Smooth muscle cell (in vitro differentiated cells): ENCODE measurements around the gene TAF4. TPM values are rescaled to one million over a fixed set of nuclear protein-coding genes. Genes with fewer than 3 reads are reported as not detected.

Experiments
- DNase-seq: peaks from one replicate; lab custom pipeline; 2025; ENCODE audit not compliant: unreplicated experiment; lab: John Stamatoyannopoulos, UW
- H2AFZ ChIP-seq: fragments of 200-600 bp; sonication (generic); 2 replicates; pipeline ENCODE4 v1.6.0; 2016; ENCODE audit warnings: antibody characterized with exemption, low read depth, mild to moderate bottlenecking
- H3F3A ChIP-seq: fragments of 200-600 bp; sonication (generic); 2 replicates; pipeline ENCODE4 v1.6.0; 2017; ENCODE audit warnings: antibody characterized with exemption, low read depth
- H3K27ac ChIP-seq: fragments of 200-600 bp; sonication (generic); 2 replicates; pipeline ENCODE4 v1.5.1; 2016; ENCODE audit warnings: low read depth, mild to moderate bottlenecking
- H3K27me3 ChIP-seq: fragments of 200-600 bp; sonication (generic); 2 replicates; pipeline ENCODE4 v1.6.1; 2016; ENCODE audit warnings: low read depth, mild to moderate bottlenecking
- H3K36me3 ChIP-seq: fragments of 200-600 bp; sonication (generic); 2 replicates; pipeline ENCODE4 v1.5.1; 2016; ENCODE audit warnings: low read depth
- H3K4me1 ChIP-seq: fragments of 200-600 bp; sonication (generic); 2 replicates; pipeline ENCODE4 v1.5.1; 2016; ENCODE audit warnings: low read depth
- H3K4me2 ChIP-seq: fragments of 200-600 bp; sonication (generic); 2 replicates; pipeline ENCODE4 v1.6.0; 2016; ENCODE audit warnings: mild to moderate bottlenecking
- H3K4me3 ChIP-seq: fragments of 200-600 bp; sonication (generic); 2 replicates; pipeline ENCODE4 v1.5.1; 2016; ENCODE audit warnings: mild to moderate bottlenecking
- H3K79me2 ChIP-seq: fragments of 200-600 bp; sonication (generic); 2 replicates; pipeline ENCODE4 v1.6.0; 2016; ENCODE audit warnings: low read depth, mild to moderate bottlenecking
- H3K9ac ChIP-seq: fragments of 200-600 bp; sonication (generic); 2 replicates; pipeline ENCODE4 v1.6.0; 2016; ENCODE audit warnings: low read depth
- H3K9me3 ChIP-seq: fragments of 200-600 bp; sonication (generic); replicated peaks from 2 replicates; pipeline ENCODE4 v1.5.1; 2016; ENCODE audit warnings: low read depth
- H4K20me1 ChIP-seq: fragments of 200-600 bp; sonication (generic); 2 replicates; pipeline ENCODE4 v1.6.0; 2016; ENCODE audit warnings: low read depth
- WGBS: methylation state at CpG from one replicate; pipeline ENCODE4 v1.1.7; 2016; ENCODE audit warnings: low lambda C conversion rate; 5-methylcytosine and 5-hydroxymethylcytosine counted together
- polyA plus RNA-seq: library from polyadenylated mRNA; unstranded; fragments of >200 nt; fragmentation: Nextera tagmentation; extraction: Ambion mirVana; gene quantifications from 2 replicates; pipeline ENCODE4 v1.2.1, GENCODE V29; 2016
- total RNA-seq: library from RNA; depleted of rRNA; stranded (reverse); fragments of >200 nt; gene quantifications from 2 replicates; pipeline ENCODE4 v1.2.3, GENCODE V29; 2014
- TF ChIP-seq, protein P1 (sequence below): fragments of 200-600 bp; sonication (generic); IDR thresholded peaks from 2 replicates; pipeline ENCODE4 v1.5.1; 2017; ENCODE audit warnings: borderline replicate concordance, mild to moderate bottlenecking, antibody characterized with exemption; ENCODE audit not compliant: insufficient read depth, poor library complexity, severe bottlenecking

The TAF4 gene
- total and polyA plus RNA-seq, 2 experiments from 2014 or later, result 0.67 to 8.5 TPM

DNA sequence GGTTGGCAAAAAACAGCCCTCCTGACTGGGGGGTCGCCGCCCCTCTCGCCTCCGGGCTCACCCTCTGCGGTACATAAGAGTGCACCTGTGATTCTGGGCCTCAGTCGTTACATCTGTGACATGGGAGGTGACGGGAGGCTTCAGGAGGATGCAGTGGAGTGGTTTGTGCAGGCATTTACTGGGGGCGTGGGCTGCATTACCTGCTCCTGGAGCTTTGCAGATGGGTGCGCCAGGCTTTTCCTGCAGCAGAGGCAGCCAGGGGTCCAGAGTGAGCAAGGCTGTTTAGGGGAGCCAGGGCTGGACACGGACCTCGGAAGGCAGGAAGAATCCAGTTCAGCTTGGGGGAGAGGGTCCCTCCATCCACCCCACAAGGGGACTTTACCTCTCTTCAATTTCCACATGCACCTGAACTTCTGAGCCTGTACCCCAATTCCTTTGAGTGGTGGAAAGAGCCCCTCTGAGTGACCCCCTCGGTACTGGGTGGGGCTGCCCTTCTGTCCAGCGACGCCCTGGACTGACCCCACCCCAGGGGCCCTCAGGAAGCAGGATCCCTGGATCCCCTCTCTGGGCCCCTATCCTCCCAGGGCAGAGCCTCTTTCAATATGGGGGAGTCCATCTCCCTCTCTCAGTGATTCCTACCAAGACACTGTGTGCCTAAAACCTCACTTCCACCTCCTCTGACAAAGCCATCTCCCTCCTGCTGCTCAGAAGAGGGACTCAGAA is 134.0 kb downstream of the TAF4 start:
- no peak overlapping the region for H3K4me2 ChIP-seq
- H3K9me3 ChIP-seq, result no peaks in the 10 kb centered on the region
- no peak overlapping the region for H3K27ac ChIP-seq
- TF ChIP-seq, protein P1, sequence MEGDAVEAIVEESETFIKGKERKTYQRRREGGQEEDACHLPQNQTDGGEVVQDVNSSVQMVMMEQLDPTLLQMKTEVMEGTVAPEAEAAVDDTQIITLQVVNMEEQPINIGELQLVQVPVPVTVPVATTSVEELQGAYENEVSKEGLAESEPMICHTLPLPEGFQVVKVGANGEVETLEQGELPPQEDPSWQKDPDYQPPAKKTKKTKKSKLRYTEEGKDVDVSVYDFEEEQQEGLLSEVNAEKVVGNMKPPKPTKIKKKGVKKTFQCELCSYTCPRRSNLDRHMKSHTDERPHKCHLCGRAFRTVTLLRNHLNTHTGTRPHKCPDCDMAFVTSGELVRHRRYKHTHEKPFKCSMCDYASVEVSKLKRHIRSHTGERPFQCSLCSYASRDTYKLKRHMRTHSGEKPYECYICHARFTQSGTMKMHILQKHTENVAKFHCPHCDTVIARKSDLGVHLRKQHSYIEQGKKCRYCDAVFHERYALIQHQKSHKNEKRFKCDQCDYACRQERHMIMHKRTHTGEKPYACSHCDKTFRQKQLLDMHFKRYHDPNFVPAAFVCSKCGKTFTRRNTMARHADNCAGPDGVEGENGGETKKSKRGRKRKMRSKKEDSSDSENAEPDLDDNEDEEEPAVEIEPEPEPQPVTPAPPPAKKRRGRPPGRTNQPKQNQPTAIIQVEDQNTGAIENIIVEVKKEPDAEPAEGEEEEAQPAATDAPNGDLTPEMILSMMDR, result no peak
- H4K20me1 ChIP-seq, result no peaks in the 10 kb centered on the region
- no peaks in the 10 kb centered on the region for H3K36me3 ChIP-seq
- DNase-seq, result no peak
- H3K4me1 ChIP-seq, result no peaks in the 10 kb centered on the region
- 93% methylated on average over 14 of the region's 14 CpGs for WGBS
- H3K27me3 ChIP-seq, result no peaks in the 10 kb centered on the region
- no peaks in the 10 kb centered on the region for H3K79me2 ChIP-seq
- no peak overlapping the region for H2AFZ ChIP-seq
- H3F3A ChIP-seq, result no peaks in the 10 kb centered on the region
- H3K9ac ChIP-seq, result no peak overlapping the region
- no peak overlapping the region for H3K4me3 ChIP-seq

DNA sequence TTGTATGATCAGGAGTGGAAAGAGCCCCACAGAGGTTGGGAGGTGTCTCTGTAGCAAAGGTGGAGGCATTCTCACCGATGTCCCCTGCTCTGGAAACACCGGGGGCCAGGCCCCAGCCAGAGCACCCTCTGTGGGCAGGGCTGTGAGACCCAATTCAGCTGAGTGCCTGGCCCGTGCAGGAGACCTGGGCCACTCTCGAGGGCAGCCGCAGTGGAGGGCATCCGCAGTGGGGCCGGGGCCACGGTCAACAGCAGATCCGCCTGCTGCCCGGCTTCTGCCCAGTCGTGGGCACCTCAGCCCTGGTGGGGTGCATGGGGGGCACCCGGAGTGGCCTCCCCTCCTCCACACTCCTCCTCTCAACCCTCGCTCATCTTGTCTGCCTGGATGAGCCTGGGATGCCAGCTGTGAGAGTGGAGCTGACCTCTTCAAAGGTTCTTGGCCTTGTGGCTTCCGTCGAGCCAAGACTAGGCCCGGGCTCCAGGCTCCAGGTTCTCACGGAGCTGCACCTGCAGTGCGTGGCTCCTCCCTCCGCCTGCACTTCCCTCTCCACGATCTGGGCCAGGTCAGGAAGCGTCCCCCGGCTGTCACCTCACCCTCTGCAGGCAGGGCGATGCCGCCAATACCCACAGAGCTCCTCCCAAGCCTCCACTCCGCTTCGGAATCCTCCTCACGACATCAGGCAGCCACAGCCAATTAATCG is 134.8 kb downstream of the TAF4 start:
- Histone ChIP-seq H3K4me1 (no peaks in the 10 kb centered on the region), H3K9ac (no peak overlapping the region), H3F3A (no peaks in the 10 kb centered on the region), H3K27ac (no peak overlapping the region), H3K79me2 (no peaks in the 10 kb centered on the region), H3K36me3 (no peaks in the 10 kb centered on the region), H3K27me3 (no peaks in the 10 kb centered on the region), H2AFZ (no peak overlapping the region), H4K20me1 (no peaks in the 10 kb centered on the region), H3K4me3 (no peak overlapping the region), H3K9me3 (no peaks in the 10 kb centered on the region), H3K4me2 (no peak overlapping the region)
- no peak for DNase-seq
- TF ChIP-seq, protein P1, result no peak
- 95% methylated on average over 27 of the region's 28 CpGs for WGBS

DNA sequence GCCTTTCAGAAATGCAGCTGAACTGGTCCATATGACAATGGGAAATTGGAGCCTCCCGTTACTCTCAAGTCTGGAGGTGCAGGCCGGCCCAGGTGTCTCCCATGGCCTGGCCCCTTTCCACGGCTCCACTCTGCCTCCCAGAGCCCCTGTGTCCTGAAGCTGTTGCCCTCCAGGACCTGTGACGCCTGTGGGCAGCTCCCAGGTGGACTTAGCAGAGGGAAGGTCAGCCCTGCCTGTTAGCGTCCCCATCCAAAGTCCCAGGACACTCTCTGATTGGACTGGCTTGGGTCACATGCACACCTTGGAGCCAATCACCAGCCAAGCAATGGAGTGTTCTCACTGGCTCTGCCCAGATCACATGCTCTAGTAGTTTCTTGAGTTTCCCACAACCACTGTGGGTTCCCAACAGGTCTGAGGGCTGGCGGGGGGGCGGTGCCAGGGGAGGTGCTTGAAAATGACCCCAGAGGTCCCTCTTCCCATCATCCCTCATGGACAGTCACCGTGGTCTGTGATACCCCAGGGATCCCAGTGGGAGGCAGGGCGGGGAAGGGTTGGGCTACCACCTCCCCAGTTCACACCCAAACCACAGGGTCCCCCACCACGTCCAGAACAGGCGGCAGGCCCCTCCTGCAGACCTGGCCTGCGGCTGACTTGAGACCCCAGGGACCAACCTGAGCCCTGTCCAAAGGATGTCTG is 135.6 kb downstream of the TAF4 start:
- no peak overlapping the region for H2AFZ ChIP-seq
- no peaks in the 10 kb centered on the region for H3K79me2 ChIP-seq
- no peak for DNase-seq
- no peaks in the 10 kb centered on the region for H3K27me3 ChIP-seq
- no peak overlapping the region for H3K4me2 ChIP-seq
- no peaks in the 10 kb centered on the region for H3K36me3 ChIP-seq
- no peak overlapping the region for H3K27ac ChIP-seq
- no peaks in the 10 kb centered on the region for H3K9me3 ChIP-seq
- no peaks in the 10 kb centered on the region for H3F3A ChIP-seq
- TF ChIP-seq, protein P1, result no peak
- H3K4me1 ChIP-seq, result no peaks in the 10 kb centered on the region
- no peaks in the 10 kb centered on the region for H4K20me1 ChIP-seq
- no peak overlapping the region for H3K4me3 ChIP-seq
- WGBS, result 94% methylated on average over 12 of the region's 12 CpGs
- no peak overlapping the region for H3K9ac ChIP-seq
